SK-N-SH (cell line): ENCODE measurements around the gene CPED1.

Experiments
- RAD21 ChIP-seq: IDR thresholded peaks from 2 replicates; pipeline ENCODE4 v1.6.1; 2012; ENCODE audit warnings: mild to moderate bottlenecking, low read length
- TAF1 ChIP-seq: IDR thresholded peaks from 2 replicates; pipeline ENCODE4 v1.6.1; 2012; ENCODE audit warnings: low read depth, mild to moderate bottlenecking, low read length, moderate library complexity, borderline replicate concordance
- ZBTB33 ChIP-seq: IDR thresholded peaks from 2 replicates; pipeline ENCODE4 v1.4.0; 2012; ENCODE audit warnings: low read depth, borderline replicate concordance

GRCh38 chr7:121073463-121074099 is 85.1 kb downstream of the CPED1 start:
- TF ChIP-seq ZBTB33, result no peak
- no peak for TF ChIP-seq TAF1
- TF ChIP-seq RAD21, result no peak
